ENCODE data around the gene ENAM.

DNA sequence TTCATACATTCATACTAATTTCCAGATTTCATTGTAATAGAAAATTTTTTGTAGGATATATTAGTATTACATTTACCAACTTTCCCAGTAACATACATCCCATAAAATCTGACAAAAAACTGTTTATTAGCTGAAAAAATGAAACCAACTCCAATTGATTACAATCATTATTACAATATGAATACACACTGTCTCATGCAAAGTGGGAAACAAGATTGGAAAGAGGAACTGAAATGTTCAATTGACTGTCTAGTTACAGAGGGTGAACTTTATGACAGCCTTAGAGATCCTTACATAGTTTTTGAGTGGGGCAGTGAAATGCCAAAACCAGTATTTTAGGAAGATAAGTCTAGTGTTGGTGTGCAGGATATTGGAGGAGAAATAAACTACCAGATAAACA, 38.8 kb upstream of the ENAM start:
- TF ChIP-seq POLR2A (IDR thresholded peaks at IDR 0.05): no peak
- TF ChIP-seq, protein P1, sequence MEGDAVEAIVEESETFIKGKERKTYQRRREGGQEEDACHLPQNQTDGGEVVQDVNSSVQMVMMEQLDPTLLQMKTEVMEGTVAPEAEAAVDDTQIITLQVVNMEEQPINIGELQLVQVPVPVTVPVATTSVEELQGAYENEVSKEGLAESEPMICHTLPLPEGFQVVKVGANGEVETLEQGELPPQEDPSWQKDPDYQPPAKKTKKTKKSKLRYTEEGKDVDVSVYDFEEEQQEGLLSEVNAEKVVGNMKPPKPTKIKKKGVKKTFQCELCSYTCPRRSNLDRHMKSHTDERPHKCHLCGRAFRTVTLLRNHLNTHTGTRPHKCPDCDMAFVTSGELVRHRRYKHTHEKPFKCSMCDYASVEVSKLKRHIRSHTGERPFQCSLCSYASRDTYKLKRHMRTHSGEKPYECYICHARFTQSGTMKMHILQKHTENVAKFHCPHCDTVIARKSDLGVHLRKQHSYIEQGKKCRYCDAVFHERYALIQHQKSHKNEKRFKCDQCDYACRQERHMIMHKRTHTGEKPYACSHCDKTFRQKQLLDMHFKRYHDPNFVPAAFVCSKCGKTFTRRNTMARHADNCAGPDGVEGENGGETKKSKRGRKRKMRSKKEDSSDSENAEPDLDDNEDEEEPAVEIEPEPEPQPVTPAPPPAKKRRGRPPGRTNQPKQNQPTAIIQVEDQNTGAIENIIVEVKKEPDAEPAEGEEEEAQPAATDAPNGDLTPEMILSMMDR (IDR thresholded peaks at IDR 0.05): no peak
